ENCODE measurements around the gene RELL1.

DNA sequence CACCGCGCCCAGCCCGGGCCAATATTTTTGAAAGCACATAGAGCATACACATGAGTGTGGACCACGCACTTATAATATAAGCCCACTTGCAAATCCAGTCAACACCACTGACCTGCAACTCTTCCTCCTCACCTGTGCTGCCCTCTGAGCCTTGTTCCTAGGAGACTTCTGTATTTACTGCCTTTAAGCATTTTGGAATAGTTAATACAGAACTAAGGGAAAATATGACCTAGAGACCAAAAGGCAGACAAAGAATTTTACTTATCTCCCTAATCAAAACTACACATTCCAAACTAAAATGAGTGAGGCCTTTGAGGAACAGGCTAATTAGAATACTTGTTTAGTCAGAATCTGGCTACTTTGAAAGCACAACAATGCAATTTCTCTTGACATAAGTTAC is 89.1 kb downstream of the RELL1 start:
- TF ChIP-seq, protein P1, sequence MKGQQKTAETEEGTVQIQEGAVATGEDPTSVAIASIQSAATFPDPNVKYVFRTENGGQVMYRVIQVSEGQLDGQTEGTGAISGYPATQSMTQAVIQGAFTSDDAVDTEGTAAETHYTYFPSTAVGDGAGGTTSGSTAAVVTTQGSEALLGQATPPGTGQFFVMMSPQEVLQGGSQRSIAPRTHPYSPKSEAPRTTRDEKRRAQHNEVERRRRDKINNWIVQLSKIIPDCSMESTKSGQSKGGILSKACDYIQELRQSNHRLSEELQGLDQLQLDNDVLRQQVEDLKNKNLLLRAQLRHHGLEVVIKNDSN (IDR thresholded peaks at IDR 0.05; ENCODE audit: borderline replicate concordance, low read depth), result no peak
- no peak for TF ChIP-seq POLR2AphosphoS5 (IDR thresholded peaks at IDR 0.05; ENCODE audit: low read depth, low read length)
- no peak for TF ChIP-seq REST (IDR thresholded peaks at IDR 0.05; ENCODE audit: low read depth, low read length)
- TF ChIP-seq, protein P2, sequence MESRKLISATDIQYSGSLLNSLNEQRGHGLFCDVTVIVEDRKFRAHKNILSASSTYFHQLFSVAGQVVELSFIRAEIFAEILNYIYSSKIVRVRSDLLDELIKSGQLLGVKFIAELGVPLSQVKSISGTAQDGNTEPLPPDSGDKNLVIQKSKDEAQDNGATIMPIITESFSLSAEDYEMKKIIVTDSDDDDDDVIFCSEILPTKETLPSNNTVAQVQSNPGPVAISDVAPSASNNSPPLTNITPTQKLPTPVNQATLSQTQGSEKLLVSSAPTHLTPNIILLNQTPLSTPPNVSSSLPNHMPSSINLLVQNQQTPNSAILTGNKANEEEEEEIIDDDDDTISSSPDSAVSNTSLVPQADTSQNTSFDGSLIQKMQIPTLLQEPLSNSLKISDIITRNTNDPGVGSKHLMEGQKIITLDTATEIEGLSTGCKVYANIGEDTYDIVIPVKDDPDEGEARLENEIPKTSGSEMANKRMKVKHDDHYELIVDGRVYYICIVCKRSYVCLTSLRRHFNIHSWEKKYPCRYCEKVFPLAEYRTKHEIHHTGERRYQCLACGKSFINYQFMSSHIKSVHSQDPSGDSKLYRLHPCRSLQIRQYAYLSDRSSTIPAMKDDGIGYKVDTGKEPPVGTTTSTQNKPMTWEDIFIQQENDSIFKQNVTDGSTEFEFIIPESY (IDR thresholded peaks at IDR 0.05; ENCODE audit: borderline replicate concordance, low read depth), result no peak
- TF ChIP-seq CTCF (IDR thresholded peaks at IDR 0.05), result no peak
- TF ChIP-seq MEF2A (IDR thresholded peaks at IDR 0.05; ENCODE audit: borderline replicate concordance, low read depth), result no peak
- no peak for TF ChIP-seq JUND (IDR thresholded peaks at IDR 0.05)
